Neural cell (in vitro differentiated cells): ENCODE data around the gene OR51S1.
A peak's percentile ranks its signal among the peaks of the same experiment; 100 is the strongest.

Experiments used
- CTCF ChIP-seq: fragments of 450-650 bp; IDR thresholded peaks from 2 replicates; pipeline ENCODE4 v1.5.1; 2014; ENCODE audit warnings: antibody characterized with exemption, mild to moderate bottlenecking, moderate library complexity; ENCODE audit not compliant: poor library complexity, severe bottlenecking
- EP300 ChIP-seq: fragments of 450-650 bp; conservative IDR thresholded peaks from 2 replicates; pipeline ENCODE4 v1.6.1; 2014; ENCODE audit warnings: antibody characterized with exemption, mild to moderate bottlenecking, moderate library complexity; ENCODE audit not compliant: poor library complexity, severe bottlenecking
- POLR2AphosphoS5 ChIP-seq: IDR thresholded peaks from 2 replicates; pipeline ENCODE4 v1.6.1; 2012
- REST ChIP-seq: IDR thresholded peaks from 2 replicates; pipeline ENCODE4 v1.6.1; 2012; ENCODE audit warnings: borderline replicate concordance
- TAF1 ChIP-seq: IDR thresholded peaks from 2 replicates; pipeline ENCODE4 v1.6.1; 2012; ENCODE audit warnings: low read depth

- TF ChIP-seq CTCF (no peak), REST (no peak), POLR2AphosphoS5 (peak; percentile 67), TAF1 (no peak), EP300 (peak; percentile 69)
These were observed 16.8 kb upstream of the OR51S1 start for GRCh38 chr11:4865855-4866254.
